Mucosa of stomach (tissue), 1 donor: ENCODE results near the gene DTX1.
A peak's percentile ranks its signal among the peaks of the same experiment; 100 is the strongest.

ENCODE experiments used
- H3K27me3 ChIP-seq: one replicate; pipeline ENCODE4 v1.7.0; 2013; ENCODE audit warnings: mild to moderate bottlenecking, low read length; ENCODE audit not compliant: control insufficient read depth, insufficient read depth
- H3K36me3 ChIP-seq: one replicate; pipeline ENCODE4 v1.7.0; 2013; ENCODE audit warnings: low read length; ENCODE audit not compliant: control insufficient read depth, insufficient read depth
- H3K4me1 ChIP-seq: one replicate; pipeline ENCODE4 v1.7.0; 2013; ENCODE audit warnings: mild to moderate bottlenecking, low read length; ENCODE audit not compliant: control insufficient read depth, insufficient read depth
- H3K4me3 ChIP-seq: one replicate; pipeline ENCODE4 v1.7.0; 2013; ENCODE audit warnings: low read length
- H3K9ac ChIP-seq: one replicate; pipeline ENCODE4 v1.7.0; 2013; ENCODE audit warnings: mild to moderate bottlenecking, low read length, moderate library complexity
- H3K9me3 ChIP-seq: one replicate; pipeline ENCODE4 v1.7.0; 2013; ENCODE audit warnings: mild to moderate bottlenecking, low read length, moderate library complexity; ENCODE audit not compliant: control insufficient read depth
- donor health status: Pancreatic carcinoma.

The DTX1 gene

GRCh38 chr12:113142173-113142885 lies 85.8 kb downstream of the DTX1 start:
- Histone ChIP-seq H3K9me3 (no peaks in the 10 kb centered on the region), H3K36me3 (no peaks in the 10 kb centered on the region), H3K9ac (peak overlapping the region; percentile 36), H3K4me1 (peaks cover 54% of the 10 kb centered on the region), H3K27me3 (no peaks in the 10 kb centered on the region), H3K4me3 (no peak overlapping the region)

GRCh38 chr12:113142886-113143332 lies 86.4 kb downstream of the DTX1 start:
- Histone ChIP-seq H3K9me3 (no peaks in the 10 kb centered on the region), H3K9ac (no peak overlapping the region), H3K36me3 (no peaks in the 10 kb centered on the region), H3K27me3 (no peaks in the 10 kb centered on the region), H3K4me1 (peaks cover 49% of the 10 kb centered on the region), H3K4me3 (no peak overlapping the region)

DNA sequence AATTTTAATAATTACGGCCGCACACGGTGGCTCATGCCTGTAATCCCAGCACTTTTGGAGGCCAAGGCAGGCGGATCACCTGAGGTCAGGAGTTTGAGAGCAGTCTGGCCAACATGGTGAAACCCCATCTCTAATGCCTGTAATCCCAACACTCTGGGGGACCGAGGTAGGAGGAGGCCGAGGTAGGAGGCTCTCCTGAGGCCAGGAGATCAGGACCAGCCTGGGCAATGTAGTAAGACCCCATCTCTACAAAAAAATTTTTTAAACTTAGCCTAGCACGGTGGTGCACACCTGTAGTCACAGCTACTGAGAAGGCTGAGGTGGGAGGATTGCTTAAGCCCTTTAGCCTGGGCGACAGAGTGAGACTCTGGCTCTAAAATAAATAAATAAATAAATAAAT lies 87.4 kb downstream of the DTX1 start:
- no peak overlapping the region for H3K9ac ChIP-seq
- peaks cover 42% of the 10 kb centered on the region for H3K4me1 ChIP-seq
- H3K4me3 ChIP-seq = no peak overlapping the region
- no peaks in the 10 kb centered on the region for H3K36me3 ChIP-seq
- no peaks in the 10 kb centered on the region for H3K27me3 ChIP-seq
- no peaks in the 10 kb centered on the region for H3K9me3 ChIP-seq

- H3K27me3 ChIP-seq = no peaks in the 10 kb centered on the region
- no peaks in the 10 kb centered on the region for H3K36me3 ChIP-seq
Observed at GRCh38 chr12:113144806-113145205, 88.3 kb downstream of the DTX1 start.

GRCh38 chr12:113145720-113146551 lies 89.4 kb downstream of the DTX1 start:
- Histone ChIP-seq H3K36me3 (no peaks in the 10 kb centered on the region), H3K4me3 (no peak overlapping the region), H3K9me3 (no peaks in the 10 kb centered on the region), H3K4me1 (peaks cover 57% of the 10 kb centered on the region), H3K27me3 (no peaks in the 10 kb centered on the region), H3K9ac (no peak overlapping the region)

More at GRCh38 chr12:113144806-113145205, 88.3 kb downstream of the DTX1 start:
- H3K4me1 ChIP-seq = peaks cover 51% of the 10 kb centered on the region
- H3K9ac ChIP-seq = no peak overlapping the region
- no peak overlapping the region for H3K4me3 ChIP-seq
- H3K9me3 ChIP-seq = no peaks in the 10 kb centered on the region

- peaks cover 3% of the 10 kb centered on the region for H3K27me3 ChIP-seq
- no peak overlapping the region for H3K9ac ChIP-seq
- H3K36me3 ChIP-seq = no peaks in the 10 kb centered on the region
- H3K4me1 ChIP-seq = peaks cover 52% of the 10 kb centered on the region
- no peaks in the 10 kb centered on the region for H3K9me3 ChIP-seq
- no peak overlapping the region for H3K4me3 ChIP-seq
Observed at GRCh38 chr12:113146999-113147398, 90.5 kb downstream of the DTX1 start.
